WTC11 (cell line): ENCODE measurements around the gene PTPRN2. TPM values are rescaled to one million over a fixed set of nuclear protein-coding genes. Genes with fewer than 3 reads are reported as not detected.

Source experiments
- ATAC-seq: fragments of 200-7000 bp; cut with Tn5 transposase; 2 replicates; pipeline ENCODE4 v1.10.0; 2021; ENCODE audit warnings: mild to moderate bottlenecking, moderate library complexity
- CTCF ChIA-PET: fragments of 300-600 bp; sonication (Branson Sonifier 250); formaldehyde crosslinking; loops from one replicate; lab custom pipeline; 2021; ENCODE audit warnings: antibody characterized with exemption; lab: Charles Lee
- POLR2A ChIA-PET: fragments of 350-600 bp; sonication (Branson Sonifier 250); formaldehyde crosslinking; loops from one replicate; lab custom pipeline; 2021; ENCODE audit warnings: antibody characterized with exemption; lab: Charles Lee
- DNase-seq: peaks from one replicate; pipeline ENCODE4 v3.0.0; 2021; ENCODE audit warnings: low spot score
- H3K27ac Mint-ChIP-seq: 2 replicates; pipeline ENCODE4 v1.8.0; 2021; ENCODE audit warnings: mixed read lengths
- H3K27me3 Mint-ChIP-seq: 2 replicates; pipeline ENCODE4 v1.8.0; 2021; ENCODE audit warnings: low read depth, mild to moderate bottlenecking, moderate library complexity, mixed read lengths
- H3K36me3 Mint-ChIP-seq: 2 replicates; pipeline ENCODE4 v1.8.0; 2021; ENCODE audit warnings: mixed read lengths
- H3K4me1 Mint-ChIP-seq: 2 replicates; pipeline ENCODE4 v1.8.0; 2022; ENCODE audit warnings: mixed read lengths
- H3K4me3 Mint-ChIP-seq: 2 replicates; pipeline ENCODE4 v1.8.0; 2021; ENCODE audit warnings: mild to moderate bottlenecking, moderate library complexity, mixed read lengths
- H3K9me3 Mint-ChIP-seq: 2 replicates; pipeline ENCODE4 v1.8.0; 2021; ENCODE audit warnings: mixed read lengths
- EMX1 ChIP-seq: fragments of 250-450 bp; sonication (Bioruptor Pico); IDR thresholded peaks from 2 replicates; pipeline ENCODE4 v1.8.0; 2021; ENCODE audit warnings: mild to moderate bottlenecking
- ESRRA ChIP-seq: sonication (generic); formaldehyde crosslinking; IDR thresholded peaks from 2 replicates; pipeline ENCODE4 v1.8.1; 2022; ENCODE audit warnings: mild to moderate bottlenecking, missing genetic modification reagents, borderline replicate concordance
- FOXJ3 ChIP-seq: sonication (generic); formaldehyde crosslinking; IDR thresholded peaks from 2 replicates; pipeline ENCODE4 v1.9.0; 2021; ENCODE audit warnings: missing genetic modification reagents, mild to moderate bottlenecking, borderline replicate concordance
- FOXK1 ChIP-seq: sonication (generic); formaldehyde crosslinking; IDR thresholded peaks from 2 replicates; pipeline ENCODE4 v1.8.0; 2022; ENCODE audit warnings: mild to moderate bottlenecking, moderate library complexity, missing genetic modification reagents
- GTF2I ChIP-seq: fragments of 250-450 bp; sonication (Bioruptor Pico); conservative IDR thresholded peaks from 2 replicates; pipeline ENCODE4 v1.4.0; 2021; ENCODE audit warnings: mild to moderate bottlenecking
- HMGXB4 ChIP-seq: sonication (generic); formaldehyde crosslinking; IDR thresholded peaks from 2 replicates; pipeline ENCODE4 v1.8.1; 2023; ENCODE audit warnings: mild to moderate bottlenecking, moderate library complexity, missing genetic modification reagents
- IRF1 ChIP-seq: sonication (generic); formaldehyde crosslinking; IDR thresholded peaks from 2 replicates; pipeline ENCODE4 v1.8.0; 2023; ENCODE audit warnings: missing genetic modification reagents
- IRF2 ChIP-seq: sonication (generic); formaldehyde crosslinking; IDR thresholded peaks from 2 replicates; pipeline ENCODE4 v1.8.0; 2022; ENCODE audit warnings: low read depth, missing genetic modification reagents, borderline replicate concordance
- JAZF1 ChIP-seq: fragments of 250-450 bp; sonication (Bioruptor Pico); IDR thresholded peaks from 2 replicates; pipeline ENCODE4 v1.9.0; 2021; ENCODE audit warnings: moderate library complexity, mild to moderate bottlenecking, inconsistent platforms
- JUN ChIP-seq: sonication (generic); formaldehyde crosslinking; IDR thresholded peaks from 2 replicates; pipeline ENCODE4 v1.8.0; 2023; ENCODE audit warnings: mild to moderate bottlenecking, missing genetic modification reagents
- MYBL2 ChIP-seq: sonication (generic); formaldehyde crosslinking; IDR thresholded peaks from 2 replicates; pipeline ENCODE4 v1.8.1; 2023; ENCODE audit warnings: mild to moderate bottlenecking, moderate library complexity, missing genetic modification reagents
- NFYB ChIP-seq: sonication (generic); formaldehyde crosslinking; conservative IDR thresholded peaks from 2 replicates; pipeline ENCODE4 v1.8.0; 2022; ENCODE audit warnings: low read depth, missing genetic modification reagents
- NR3C1 ChIP-seq: sonication (generic); formaldehyde crosslinking; conservative IDR thresholded peaks from 2 replicates; pipeline ENCODE4 v1.8.1; 2023; ENCODE audit warnings: low read depth, mild to moderate bottlenecking, missing genetic modification reagents
- PRDM15 ChIP-seq: sonication (generic); formaldehyde crosslinking; IDR thresholded peaks from 2 replicates; pipeline ENCODE4 v1.8.0; 2022; ENCODE audit warnings: missing genetic modification reagents
- RELA ChIP-seq: sonication (generic); formaldehyde crosslinking; IDR thresholded peaks from 2 replicates; pipeline ENCODE4 v1.8.1; 2022; ENCODE audit warnings: missing genetic modification reagents, mild to moderate bottlenecking, borderline replicate concordance
- SOX15 ChIP-seq: fragments of 250-450 bp; sonication (Bioruptor Pico); IDR thresholded peaks from 2 replicates; pipeline ENCODE4 v1.9.0; 2021; ENCODE audit warnings: mild to moderate bottlenecking
- TEAD4 ChIP-seq: sonication (generic); formaldehyde crosslinking; IDR thresholded peaks from 2 replicates; pipeline ENCODE4 v1.8.0; 2022; ENCODE audit warnings: mild to moderate bottlenecking, missing genetic modification reagents
- USF2 ChIP-seq: sonication (generic); formaldehyde crosslinking; IDR thresholded peaks from 2 replicates; pipeline ENCODE4 v1.8.1; 2023; ENCODE audit warnings: mild to moderate bottlenecking, missing genetic modification reagents, moderate library complexity
- ZMAT4 ChIP-seq: fragments of 250-450 bp; sonication (Bioruptor Pico); IDR thresholded peaks from 2 replicates; pipeline ENCODE4 v1.9.0; 2021; ENCODE audit warnings: mild to moderate bottlenecking
- ZSCAN18 ChIP-seq: fragments of 250-450 bp; sonication (Bioruptor Pico); IDR thresholded peaks from 2 replicates; pipeline ENCODE4 v2.1.2; 2022; ENCODE audit warnings: mild to moderate bottlenecking, moderate library complexity
- total RNA-seq: library from RNA; stranded (reverse); gene quantifications from 3 replicates; pipeline ENCODE4 v1.2.3, GENCODE V29; 2021

The PTPRN2 gene
- total RNA-seq, 1 experiment from 2014 or later, result 4.7 TPM

GRCh38 chr7:157755741-157756140 lies 831.9 kb downstream of the PTPRN2 start (continued):
- TF ChIP-seq RELA (CRISPR knock-in tag) (no peak), JUN (CRISPR knock-in tag) (no peak), IRF2 (no peak), NR3C1 (CRISPR knock-in tag) (no peak), NFYB (no peak), TEAD4 (CRISPR knock-in tag) (no peak), EMX1 (no peak), FOXJ3 (CRISPR knock-in tag) (no peak), ZSCAN18 (CRISPR knock-in tag) (no peak), JAZF1 (no peak), GTF2I (CRISPR knock-in tag) (no peak), ZMAT4 (CRISPR knock-in tag) (no peak)

GRCh38 chr7:157754416-157754790 lies 833.2 kb downstream of the PTPRN2 start:
- ATAC-seq, result no peak
- no peak for TF ChIP-seq FOXK1 (CRISPR knock-in tag)
- TF ChIP-seq MYBL2 (CRISPR knock-in tag), result no peak
- no peak for TF ChIP-seq SOX15 (CRISPR knock-in tag)
- no peak for TF ChIP-seq ZSCAN18 (CRISPR knock-in tag)
- no peak for TF ChIP-seq IRF1
- TF ChIP-seq USF2, result no peak
- no peak for TF ChIP-seq PRDM15 (CRISPR knock-in tag)
- TF ChIP-seq HMGXB4 (CRISPR knock-in tag), result no peak
- no peak for TF ChIP-seq ESRRA (CRISPR knock-in tag)
- ChIA-PET POLR2A (no interaction called here), CTCF (no interaction called here)
- Mint-ChIP-seq H3K4me1 (no peaks in the 10 kb centered on the region), H3K4me3 (no peak overlapping the region), H3K27ac (no peak overlapping the region), H3K9me3 (peaks cover 27% of the 10 kb centered on the region), H3K27me3 (peaks cover 3% of the 10 kb centered on the region; the same call in 1 of the 2 replicates), H3K36me3 (peaks cover 25% of the 10 kb centered on the region)
- no peak for DNase-seq
